ENCODE measurements around the gene SIT1.

The SIT1 gene

GRCh38 chr9:35689542-35690293 lies 39.0 kb upstream of the SIT1 start, which contains the start of gene TPM2:
Gene TPM2 (minus strand): TSS chr9:35689925. CDS start chr9:35689817, 108 bp downstream.
- H3K27ac ChIP-seq (replicated peaks): peak within 1 kb of the TSS; percentile 77
- H3K4me3 ChIP-seq (replicated peaks; ENCODE audit: insufficient read depth, low read length): peak within 1 kb of the TSS; percentile 67
- no peak for TF ChIP-seq SPI1 (IDR thresholded peaks at IDR 0.05; ENCODE audit: borderline replicate concordance, low read depth)
- TF ChIP-seq CTCF (IDR thresholded peaks at IDR 0.05; ENCODE audit: insufficient read depth, low read length): no peak
- TF ChIP-seq REST (IDR thresholded peaks at IDR 0.05; ENCODE audit: insufficient replicate concordance, low read depth): no peak
- TF ChIP-seq POLR2AphosphoS5 (IDR thresholded peaks at IDR 0.05; ENCODE audit: low read depth): no peak
- no peak for TF ChIP-seq GABPA (IDR thresholded peaks at IDR 0.05; ENCODE audit: low read depth)
- no peaks in the 10 kb centered on the region for H3K27me3 ChIP-seq (ENCODE audit: insufficient read depth, poor library complexity, severe bottlenecking)
- DNase-seq (ENCODE audit: low read depth in 1 of 2, low spot score in 1 of 2): no peak

GRCh38 chr9:35688558-35689541 lies 38.1 kb upstream of the SIT1 start:
- DNase-seq (ENCODE audit: low read depth in 1 of 2, low spot score in 1 of 2): no peak
- TF ChIP-seq REST (IDR thresholded peaks at IDR 0.05; ENCODE audit: insufficient replicate concordance, low read depth) (no peak), GABPA (IDR thresholded peaks at IDR 0.05; ENCODE audit: low read depth) (no peak), POLR2AphosphoS5 (IDR thresholded peaks at IDR 0.05; ENCODE audit: low read depth) (no peak), SPI1 (IDR thresholded peaks at IDR 0.05; ENCODE audit: borderline replicate concordance, low read depth) (no peak), CTCF (IDR thresholded peaks at IDR 0.05; ENCODE audit: insufficient read depth, low read length) (no peak)
- H3K27me3 ChIP-seq (ENCODE audit: insufficient read depth, poor library complexity, severe bottlenecking): no peaks in the 10 kb centered on the region
- H3K4me3 ChIP-seq (replicated peaks; ENCODE audit: insufficient read depth, low read length): no peak overlapping the region
- H3K27ac ChIP-seq (replicated peaks): no peak overlapping the region

GRCh38 chr9:35687972-35688557 lies 37.3 kb upstream of the SIT1 start:
- DNase-seq (ENCODE audit: low read depth in 1 of 2, low spot score in 1 of 2): no peak
- Histone ChIP-seq H3K4me3 (replicated peaks; ENCODE audit: insufficient read depth, low read length) (no peak overlapping the region), H3K27me3 (ENCODE audit: insufficient read depth, poor library complexity, severe bottlenecking) (no peaks in the 10 kb centered on the region), H3K27ac (replicated peaks) (no peak overlapping the region)
- TF ChIP-seq CTCF (IDR thresholded peaks at IDR 0.05; ENCODE audit: insufficient read depth, low read length): no peak
- TF ChIP-seq GABPA (IDR thresholded peaks at IDR 0.05; ENCODE audit: low read depth): no peak
- TF ChIP-seq SPI1 (IDR thresholded peaks at IDR 0.05; ENCODE audit: borderline replicate concordance, low read depth): no peak
- no peak for TF ChIP-seq POLR2AphosphoS5 (IDR thresholded peaks at IDR 0.05; ENCODE audit: low read depth)
- no peak for TF ChIP-seq REST (IDR thresholded peaks at IDR 0.05; ENCODE audit: insufficient replicate concordance, low read depth)
